AG04449 (cell line): ENCODE data around the gene GRIA4.

Source experiments
- CTCF ChIA-PET: fragments of 350-600 bp; formaldehyde crosslinking; extraction: SDS; loops from one replicate; lab custom pipeline; 2021; ENCODE audit warnings: antibody characterized with exemption; lab: Yijun Ruan, JAX
- POLR2A ChIA-PET: fragments of 400-600, 350-600 bp; formaldehyde crosslinking; extraction: SDS; loops from one replicate; lab custom pipeline; 2020; ENCODE audit warnings: antibody characterized with exemption, inconsistent platforms; lab: Yijun Ruan, JAX
- DNase-seq: peaks from one replicate; pipeline ENCODE4 v3.0.0-alpha.2; 2010; ENCODE audit warnings: low read depth, low spot score
- H3K4me3 ChIP-seq: 2 replicates; pipeline ENCODE4 v1.5.1; 2011; ENCODE audit warnings: low read depth, mild to moderate bottlenecking, control low read depth, low read length
- CTCF ChIP-seq: IDR thresholded peaks from one replicate; pipeline ENCODE4 v1.5.1; 2011; ENCODE audit warnings: mild to moderate bottlenecking, moderate library complexity, low read length, control low read depth, inconsistent platforms; ENCODE audit not compliant: insufficient read depth; ENCODE audit errors: missing control alignments

GRIA4 gene

DNA sequence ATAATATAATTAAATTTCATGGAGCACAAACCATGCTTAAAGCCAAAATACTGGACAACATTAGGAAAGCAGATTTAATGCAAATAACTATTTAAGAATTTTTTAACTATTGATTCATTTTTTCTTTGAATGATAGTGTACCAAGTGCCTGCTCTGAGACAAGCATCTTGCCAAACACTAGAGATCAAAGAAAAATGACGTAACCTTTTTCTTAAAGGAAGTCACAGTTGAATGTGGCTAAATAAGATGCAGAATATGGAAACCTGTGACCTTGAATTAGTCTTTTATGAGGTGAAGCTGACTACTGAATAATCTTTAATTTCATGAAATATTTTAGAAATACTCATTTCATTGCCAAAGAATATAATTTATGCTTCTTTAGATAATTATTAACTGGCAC, 308.2 kb downstream of the GRIA4 start:
- POLR2A ChIA-PET, result no interaction called here
- no peak overlapping the region for H3K4me3 ChIP-seq
- no peak for TF ChIP-seq CTCF
- no peak for DNase-seq
- CTCF ChIA-PET, result no interaction called here

- no peak for TF ChIP-seq CTCF
- DNase-seq, result no peak
- H3K4me3 ChIP-seq, result no peak overlapping the region
- CTCF ChIA-PET, result no interaction called here
- POLR2A ChIA-PET, result no interaction called here
Measured at GRCh38 chr11:105918600-105918999, 308.7 kb downstream of the GRIA4 start.

DNA sequence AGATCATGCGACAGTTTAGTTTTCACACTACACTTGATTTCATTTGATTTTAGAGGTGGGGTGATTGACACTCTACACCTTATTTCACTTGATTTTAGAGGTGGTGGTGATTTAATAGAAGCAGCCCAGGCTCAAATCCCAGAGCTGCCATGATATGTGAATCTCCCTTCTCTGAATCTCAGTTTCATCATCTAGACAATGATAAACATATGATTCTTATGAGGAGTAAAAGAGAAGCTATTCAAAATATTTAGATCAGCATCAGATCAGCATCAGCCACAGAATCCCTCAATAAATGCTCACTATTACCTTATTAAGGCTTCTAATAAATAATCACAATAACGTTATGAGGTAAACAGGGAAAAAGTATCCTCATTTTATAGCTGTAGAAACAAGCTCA, 313.4 kb downstream of the GRIA4 start:
- no peak for DNase-seq
- no peak overlapping the region for H3K4me3 ChIP-seq
- POLR2A ChIA-PET, result no interaction called here
- CTCF ChIA-PET, result no interaction called here
- TF ChIP-seq CTCF, result no peak

GRCh38 chr11:105923807-105924206, 313.9 kb downstream of the GRIA4 start:
- TF ChIP-seq CTCF, result no peak
- ChIA-PET CTCF (no interaction called here), POLR2A (no interaction called here)
- no peak for DNase-seq
- H3K4me3 ChIP-seq, result no peak overlapping the region

- CTCF ChIA-PET, result no interaction called here
Measured at GRCh38 chr11:105929084-105929955, 319.4 kb downstream of the GRIA4 start.

More at GRCh38 chr11:105929084-105929955, 319.4 kb downstream of the GRIA4 start:
- no peak overlapping the region for H3K4me3 ChIP-seq
- TF ChIP-seq CTCF, result no peak
- no peak for DNase-seq
- POLR2A ChIA-PET, result no interaction called here
